ENCODE results near the gene MIA. TPM values are rescaled to one million over a fixed set of nuclear protein-coding genes. Genes with fewer than 3 reads are reported as not detected.

MIA gene
- total RNA-seq, 4 donors from 2014 or later: 2.1 to 4.1 (median 2.7) TPM

GRCh38 chr19:40777645-40777936, 2.3 kb downstream of the MIA start:
- Histone ChIP-seq H3K9me3 (no peaks in the 10 kb centered on the region), H3K4me1 (peaks cover 16 to 20% (median 19%) of the 10 kb centered on the region in 4 donors), H3K27ac (replicated peaks in 1 of 4) (peak overlapping the region; percentile 94 to 99 (median 98)), H3K27me3 (no peaks in the 10 kb centered on the region), H3K36me3 (peaks cover 0 to 7% (median 4%) of the 10 kb centered on the region in 4 donors), H3K4me3 (peak overlapping the region; percentile 78 to 93 (median 85))
- WGBS: 0% methylated on average over 10 of the region's 10 CpGs
- no peak for DNase-seq (ENCODE audit: extremely low spot score)
- no peak for TF ChIP-seq POLR2A (IDR thresholded peaks at IDR 0.05; ENCODE audit: low read depth)
- TF ChIP-seq POLR2AphosphoS5 (IDR thresholded peaks at IDR 0.05): no peak
- no peak for TF ChIP-seq EP300 (IDR thresholded peaks at IDR 0.05)
- TF ChIP-seq CTCF (IDR thresholded peaks at IDR 0.05): no peak
- intact Hi-C loops (cut with DNase I): no loop called here

- Histone ChIP-seq H3K4me1 (peaks cover 16 to 20% (median 19%) of the 10 kb centered on the region in 4 donors), H3K4me3 (peak within 1 kb of the TSS; percentile 78 to 93 (median 85)), H3K36me3 (peaks cover 0 to 8% (median 5%) of the 10 kb centered on the region in 4 donors), H3K27me3 (no peaks in the 10 kb centered on the region), H3K9me3 (no peaks in the 10 kb centered on the region), H3K27ac (replicated peaks in 1 of 4) (peak within 1 kb of the TSS; percentile 94 to 99 (median 98))
- WGBS: under 1% methylated on average over 26 of the region's 56 CpGs
- DNase-seq (ENCODE audit: extremely low spot score): peak; percentile 100
- intact Hi-C loops (cut with DNase I): no loop called here
- TF ChIP-seq EP300 (IDR thresholded peaks at IDR 0.05): no peak
- TF ChIP-seq POLR2A (IDR thresholded peaks at IDR 0.05; ENCODE audit: low read depth): peak; percentile 40
- peak in 1 of 3 experiments; percentile 40 for TF ChIP-seq CTCF (IDR thresholded peaks at IDR 0.05)
- TF ChIP-seq POLR2AphosphoS5 (IDR thresholded peaks at IDR 0.05): peak; percentile 84 to 92
Measured at GRCh38 chr19:40777937-40778705, 2.8 kb downstream of the MIA start, which contains the start of gene RAB4B. RAB4B (plus strand) TSS chr19:40778247; CDS start chr19:40778376, 129 bp downstream.

- H3K36me3 ChIP-seq: peaks cover 0 to 13% (median 8%) of the 10 kb centered on the region in 4 donors
- peaks cover 16 to 20% (median 19%) of the 10 kb centered on the region in 4 donors for H3K4me1 ChIP-seq
- H3K9me3 ChIP-seq: no peaks in the 10 kb centered on the region
- DNase-seq (ENCODE audit: extremely low spot score): peak; percentile 97
- H3K27ac ChIP-seq (replicated peaks in 1 of 4): peak overlapping the region; percentile 94 to 99 (median 98)
- WGBS: 4% methylated on average over 7 of the region's 7 CpGs
- peak overlapping the region; percentile 78 to 93 (median 85) for H3K4me3 ChIP-seq
- no peak for TF ChIP-seq POLR2A (IDR thresholded peaks at IDR 0.05; ENCODE audit: low read depth)
- TF ChIP-seq POLR2AphosphoS5 (IDR thresholded peaks at IDR 0.05): no peak
- no peak for TF ChIP-seq CTCF (IDR thresholded peaks at IDR 0.05)
- TF ChIP-seq EP300 (IDR thresholded peaks at IDR 0.05): no peak
- intact Hi-C loops (cut with DNase I): no loop called here
- no peaks in the 10 kb centered on the region for H3K27me3 ChIP-seq
Measured at GRCh38 chr19:40778706-40779284, 3.5 kb downstream of the MIA start.

- Histone ChIP-seq H3K27ac (replicated peaks in 1 of 4) (no peak overlapping the region), H3K36me3 (peaks cover 11 to 29% (median 15%) of the 10 kb centered on the region in 4 donors), H3K4me1 (peaks cover 16 to 20% (median 19%) of the 10 kb centered on the region in 4 donors), H3K9me3 (no peaks in the 10 kb centered on the region), H3K4me3 (no peak overlapping the region), H3K27me3 (no peaks in the 10 kb centered on the region)
- intact Hi-C loops (cut with DNase I): no loop called here
- DNase-seq (ENCODE audit: extremely low spot score): no peak
- TF ChIP-seq POLR2AphosphoS5 (IDR thresholded peaks at IDR 0.05) (no peak), EP300 (IDR thresholded peaks at IDR 0.05) (no peak), CTCF (IDR thresholded peaks at IDR 0.05) (no peak), POLR2A (IDR thresholded peaks at IDR 0.05; ENCODE audit: low read depth) (no peak)
- WGBS: 96% methylated on average over 5 of the region's 5 CpGs
Measured at GRCh38 chr19:40780582-40780981, 5.3 kb downstream of the MIA start.
